ENCODE measurements around the gene P2RX4.

DNA sequence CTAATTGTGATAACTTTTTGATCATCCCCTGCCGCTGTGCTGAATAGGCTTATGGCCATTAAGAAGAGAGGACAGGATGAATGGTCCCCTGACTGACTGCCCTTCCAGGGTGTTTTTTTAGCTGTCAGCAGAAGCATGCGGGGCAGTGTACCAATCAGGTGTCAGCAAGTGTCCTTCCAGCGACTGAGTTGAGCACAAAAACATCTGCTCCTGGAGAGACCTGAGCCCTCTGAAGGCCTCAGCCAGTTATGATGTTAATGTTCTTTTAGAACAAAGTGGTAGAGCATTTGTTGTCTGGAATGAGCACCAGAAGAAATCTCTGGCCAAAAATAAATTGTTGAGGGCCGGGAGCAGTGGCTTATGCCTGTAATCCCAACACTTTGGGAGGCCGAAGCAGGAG lies 39.8 kb upstream of the P2RX4 start:
- TF ChIP-seq CTCF (IDR thresholded peaks at IDR 0.05) (no peak), ZFX (IDR thresholded peaks at IDR 0.05; ENCODE audit: borderline replicate concordance) (no peak)

Data from 22Rv1 (cell line).